Activated CD8-positive, alpha-beta memory T cell treated with anti-CD3 and anti-CD28 coated beads, Interleukin-2, amount 50 U/mL, for 24 hours (primary cell): Measurements from ENCODE around the gene LGALS3.

ENCODE experiments used
- DNase-seq: peaks from one replicate; pipeline ENCODE4 v3.0.0-alpha.2; 2020; ENCODE audit errors: extremely low read depth

LGALS3 gene

DNA sequence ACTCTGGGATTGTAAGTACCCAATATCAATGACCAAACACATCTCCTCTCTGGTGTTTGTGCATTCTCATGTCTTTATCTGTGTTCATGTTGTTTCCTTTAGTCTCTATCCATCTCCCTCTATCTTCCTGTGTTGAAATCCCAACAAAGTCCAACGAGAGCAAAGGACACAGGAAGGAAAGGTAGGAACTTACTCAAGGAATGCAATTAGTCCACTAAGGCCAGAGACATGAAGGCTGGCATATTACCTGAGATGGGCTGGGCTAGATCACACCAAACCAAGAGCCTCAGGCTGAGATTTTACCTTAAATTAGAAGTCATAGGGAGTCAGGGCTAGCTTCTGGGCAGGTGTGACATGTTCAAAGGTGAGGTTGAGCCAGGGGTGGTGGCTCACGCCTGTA, 14.3 kb upstream of the LGALS3 start:
- no peak for DNase-seq

DNA sequence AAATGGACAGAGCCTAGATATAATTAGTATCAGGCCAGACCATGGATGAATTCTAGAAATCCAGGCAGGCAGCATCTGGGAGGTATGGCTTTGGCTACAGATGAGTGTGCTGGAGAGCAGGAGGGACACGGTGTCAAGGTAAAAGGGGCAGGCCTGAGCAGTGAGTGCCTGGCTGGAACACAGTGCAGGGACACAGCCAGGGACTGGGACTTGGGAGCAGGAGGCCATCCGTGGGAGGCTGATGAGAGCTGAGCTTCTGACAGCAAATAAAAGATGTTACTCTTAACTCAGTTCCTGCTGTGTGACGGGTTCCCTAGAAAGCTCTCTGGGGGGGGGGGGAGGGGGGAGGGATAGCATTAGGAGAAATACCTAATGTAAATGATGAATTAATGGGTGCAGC, 13.6 kb upstream of the LGALS3 start:
- DNase-seq, result no peak

DNA sequence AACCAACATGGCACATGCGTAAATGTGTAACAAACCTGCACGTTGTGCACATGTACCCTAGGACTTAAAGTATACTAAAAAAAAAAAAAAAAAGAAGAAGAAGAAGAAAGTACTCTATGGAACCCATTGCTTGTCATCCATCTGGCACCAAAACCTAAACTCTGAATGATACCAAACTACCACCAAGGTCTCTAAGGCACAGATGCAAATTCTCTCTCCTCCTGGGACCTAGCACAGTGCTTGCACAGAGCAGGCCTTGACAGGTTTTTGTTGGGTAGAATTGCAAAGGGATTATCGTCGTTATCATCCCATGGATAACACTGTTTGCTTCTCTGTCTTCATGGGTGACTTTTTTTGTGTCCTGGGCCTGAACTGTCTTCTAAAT, 13.2 kb upstream of the LGALS3 start:
- no peak for DNase-seq

DNA sequence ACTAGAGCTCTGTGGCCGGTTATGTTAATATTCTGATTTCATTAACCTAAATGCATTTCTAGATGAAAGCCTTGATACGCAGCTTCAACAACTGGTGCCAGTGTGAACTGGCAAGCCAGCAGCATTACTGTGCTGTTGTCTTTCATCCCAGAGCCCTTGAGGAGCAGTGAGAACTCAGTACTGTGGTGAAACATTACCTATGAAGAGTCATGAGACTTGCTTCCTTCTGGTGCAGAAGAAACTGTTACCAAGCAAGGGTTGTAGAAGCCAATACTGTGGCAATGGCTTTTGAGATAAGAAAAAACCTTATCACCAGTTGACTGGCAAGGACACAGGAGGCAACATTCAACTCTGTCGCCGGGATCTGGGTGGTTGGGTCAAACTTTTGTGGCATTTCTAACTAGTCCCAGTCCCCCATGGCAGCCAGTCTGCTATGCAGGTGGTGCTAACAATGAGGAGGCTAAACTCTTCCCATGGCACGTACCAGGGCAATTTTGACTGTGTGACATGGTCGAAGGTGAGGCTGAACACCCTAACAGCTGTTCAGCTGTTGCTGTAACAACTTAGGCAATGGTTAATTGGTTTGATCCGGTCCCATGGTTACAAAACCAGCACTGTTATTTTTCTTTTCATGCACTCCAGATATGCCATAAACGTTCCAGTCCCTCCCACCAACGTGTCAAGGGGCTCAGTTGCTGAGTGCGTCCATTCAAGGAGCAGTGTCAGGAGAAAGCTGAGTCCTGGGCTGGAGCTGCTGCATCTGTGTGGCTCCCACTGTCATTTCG, 12.6 kb upstream of the LGALS3 start:
- DNase-seq, result no peak

DNA sequence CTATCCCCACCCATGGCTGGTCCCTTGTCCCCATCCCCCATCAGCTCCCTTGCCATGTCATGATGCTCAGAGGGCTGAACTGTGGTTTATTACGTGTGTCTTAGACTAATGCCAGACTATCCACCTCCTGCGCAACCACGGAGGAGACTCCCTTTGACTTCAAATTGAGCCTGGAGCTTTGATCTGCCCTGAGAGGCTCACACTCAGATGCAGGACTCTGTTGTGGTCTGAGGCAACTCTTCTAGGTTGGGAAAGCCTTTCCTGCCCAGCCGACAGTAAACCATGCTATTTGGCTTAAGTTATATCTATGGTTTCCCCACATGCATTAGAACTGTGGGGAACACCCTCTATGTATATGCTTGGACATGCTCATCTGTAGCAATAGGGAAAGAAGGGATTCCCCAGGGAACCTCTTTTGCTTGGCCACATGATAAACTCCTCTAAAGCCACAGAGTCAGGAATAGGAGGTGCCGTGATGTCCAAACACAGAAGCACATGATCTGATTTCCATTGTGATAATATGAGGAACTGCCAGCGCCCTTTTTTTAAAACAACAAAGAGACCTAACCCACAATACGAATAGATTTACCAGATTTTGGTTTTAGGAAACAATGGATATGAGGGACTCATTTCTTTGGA, 11.1 kb upstream of the LGALS3 start:
- no peak for DNase-seq

GRCh38 chr14:55118761-55119160, 10.3 kb upstream of the LGALS3 start:
- DNase-seq, result no peak

DNA sequence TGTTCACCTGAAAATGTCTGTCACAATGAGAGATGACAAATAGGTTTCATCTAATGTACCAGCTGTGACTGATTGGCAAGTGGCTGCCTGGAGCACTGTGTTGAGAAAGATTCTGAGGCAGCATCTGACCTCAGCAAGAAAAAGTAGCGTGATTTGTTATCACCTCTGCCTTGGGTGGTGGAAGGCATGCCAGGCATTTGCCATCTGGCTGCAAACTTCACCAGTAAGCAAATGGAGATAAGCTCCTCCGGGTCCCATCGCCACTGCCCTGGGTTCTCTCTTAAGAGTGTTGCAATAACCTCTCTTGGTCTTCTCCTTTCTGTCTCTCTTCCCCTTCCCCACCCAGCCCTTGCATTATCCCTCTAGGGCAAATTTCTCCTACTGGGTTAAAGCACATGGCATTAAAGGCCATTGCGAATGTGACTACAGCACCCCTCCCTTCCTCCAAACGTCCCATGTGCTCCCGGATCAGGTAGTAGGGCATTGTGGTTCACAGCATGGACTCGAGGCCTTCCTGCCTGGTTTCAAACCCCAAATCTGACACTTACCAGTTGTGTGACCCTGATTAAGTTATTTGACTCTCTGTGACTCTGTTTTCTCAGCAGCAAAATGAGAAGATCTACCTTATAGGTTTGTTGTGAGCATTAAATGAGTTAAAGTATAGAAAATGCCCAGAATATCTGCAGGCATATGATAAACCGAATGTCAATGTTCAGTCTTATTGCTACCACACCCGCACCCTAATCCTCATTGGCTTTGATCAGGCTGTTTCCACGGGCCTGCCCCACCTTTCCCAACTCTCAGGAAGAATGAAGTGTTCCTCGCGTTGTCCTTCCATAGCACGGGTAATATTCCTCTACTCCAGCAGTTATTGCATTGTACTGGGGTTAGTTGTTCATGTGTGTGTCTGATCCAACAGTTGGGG, 8.2 kb upstream of the LGALS3 start:
- no peak for DNase-seq

- DNase-seq, result no peak
These were observed 7.2 kb upstream of the LGALS3 start for GRCh38 chr14:55121628-55122439.

DNA sequence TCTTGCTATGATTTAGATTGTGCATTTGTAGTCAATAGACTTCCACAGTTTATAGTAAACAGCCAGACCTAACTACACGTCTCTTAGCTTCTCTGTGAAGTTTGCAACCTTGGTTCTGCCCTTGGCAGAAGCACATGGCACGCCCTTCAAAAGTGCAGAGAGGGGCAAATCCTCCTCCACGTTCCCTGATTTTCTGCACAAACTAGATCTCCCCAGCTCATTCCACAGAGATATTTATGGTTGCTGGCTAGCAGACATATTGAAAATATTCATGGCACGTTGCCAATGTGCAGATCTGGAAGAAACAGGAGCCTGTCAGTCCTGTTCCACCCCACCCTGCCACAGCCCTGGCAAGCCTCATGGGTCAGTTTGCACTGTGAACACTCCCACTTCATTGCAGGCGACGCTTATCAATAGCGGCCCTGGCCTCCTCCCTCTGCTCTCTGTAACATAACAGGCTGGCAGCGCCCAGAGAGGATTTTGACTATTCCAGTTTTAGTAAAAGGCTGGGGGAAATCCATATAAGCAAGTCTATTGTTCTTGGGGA, 6.5 kb upstream of the LGALS3 start:
- no peak for DNase-seq

- no peak for DNase-seq
These were observed 6.0 kb upstream of the LGALS3 start for GRCh38 chr14:55123101-55123500.

DNA sequence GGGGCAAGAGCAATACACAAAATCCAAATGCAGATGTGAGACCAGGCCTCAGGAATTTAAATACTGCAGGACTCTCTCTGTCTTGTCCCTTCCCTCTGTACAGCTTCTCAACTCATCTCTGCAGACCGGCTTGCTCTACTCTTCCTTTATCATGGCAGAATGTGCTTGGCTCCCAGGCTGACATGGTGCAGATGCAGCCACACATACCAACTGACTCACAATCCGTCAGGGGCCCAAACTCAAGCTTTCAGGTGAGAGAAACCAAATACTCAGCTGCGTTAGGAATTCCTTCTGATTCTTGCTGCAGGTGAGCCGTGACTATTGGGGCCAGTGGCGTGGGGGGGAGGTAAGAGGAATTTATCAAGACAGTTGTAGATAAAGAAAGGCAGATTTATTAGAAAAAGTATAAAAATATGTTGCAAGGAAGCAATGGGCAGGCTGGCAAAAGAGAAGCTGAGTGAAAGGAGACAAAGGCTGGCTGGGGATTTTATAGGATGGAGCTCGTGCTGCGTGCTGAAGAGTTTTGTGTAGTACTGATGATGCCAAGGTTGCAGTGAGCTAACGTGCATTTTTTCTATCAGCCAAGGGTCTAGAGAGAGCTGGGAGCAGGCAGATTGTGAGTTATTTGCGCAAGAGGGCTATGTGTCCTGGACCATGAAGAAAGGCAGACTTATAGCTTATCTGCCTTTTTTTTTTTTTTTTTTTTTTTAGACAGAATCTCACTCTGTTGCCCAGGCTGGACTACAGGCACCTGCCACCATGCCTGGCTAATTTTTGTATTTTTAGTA, 5.0 kb upstream of the LGALS3 start:
- no peak for DNase-seq

GRCh38 chr14:55124774-55125386, 4.2 kb upstream of the LGALS3 start:
- no peak for DNase-seq

DNA sequence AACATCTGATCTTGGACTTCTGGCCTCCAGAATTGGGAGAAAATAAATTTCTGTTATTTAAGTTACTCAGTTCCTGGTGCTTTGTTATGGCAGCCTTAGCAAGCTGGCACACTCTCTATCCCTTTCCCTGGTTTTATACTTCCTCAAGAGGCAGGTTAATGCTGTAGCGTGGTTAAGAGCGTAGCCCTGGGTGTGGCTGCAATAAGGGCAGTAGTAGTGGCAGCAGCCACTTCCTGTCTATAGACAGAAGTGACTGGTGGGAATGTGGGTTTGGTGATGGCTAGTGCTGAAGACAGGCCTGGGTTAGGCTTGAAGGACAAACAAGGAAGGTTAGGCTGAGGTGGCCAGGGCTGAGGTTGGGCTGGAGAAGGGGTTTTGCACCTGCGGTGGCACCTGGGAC, 3.6 kb upstream of the LGALS3 start:
- no peak for DNase-seq

- DNase-seq, result no peak
These were observed 3.0 kb upstream of the LGALS3 start for GRCh38 chr14:55126034-55126433.

DNA sequence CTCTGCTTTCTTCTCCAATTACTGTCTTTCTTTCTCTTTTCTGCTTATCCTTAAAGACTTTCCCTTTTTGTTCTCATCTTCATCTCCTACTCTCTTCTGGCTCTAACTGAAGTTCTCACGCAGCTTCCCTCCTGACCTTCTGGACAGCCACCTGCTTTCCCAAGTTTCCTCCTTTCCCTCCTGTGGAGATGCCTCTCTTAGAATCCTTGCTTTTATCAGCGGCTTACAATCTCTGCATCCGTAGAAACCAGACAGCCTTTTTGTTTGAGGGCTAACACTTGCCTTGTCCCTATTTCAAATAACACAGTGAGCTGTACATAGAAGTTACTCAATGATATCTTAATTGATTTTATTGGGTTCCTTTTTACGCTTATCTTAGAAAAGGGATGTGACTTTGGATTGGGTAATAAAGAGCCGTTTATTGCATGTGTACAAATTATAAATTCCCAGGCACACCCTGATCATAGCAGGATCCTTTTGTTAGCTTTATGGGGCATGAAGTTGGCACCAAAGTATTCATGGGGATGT, 2.1 kb upstream of the LGALS3 start:
- DNase-seq, result no peak

GRCh38 chr14:55127460-55127951, 1.5 kb upstream of the LGALS3 start:
- no peak for DNase-seq

DNA sequence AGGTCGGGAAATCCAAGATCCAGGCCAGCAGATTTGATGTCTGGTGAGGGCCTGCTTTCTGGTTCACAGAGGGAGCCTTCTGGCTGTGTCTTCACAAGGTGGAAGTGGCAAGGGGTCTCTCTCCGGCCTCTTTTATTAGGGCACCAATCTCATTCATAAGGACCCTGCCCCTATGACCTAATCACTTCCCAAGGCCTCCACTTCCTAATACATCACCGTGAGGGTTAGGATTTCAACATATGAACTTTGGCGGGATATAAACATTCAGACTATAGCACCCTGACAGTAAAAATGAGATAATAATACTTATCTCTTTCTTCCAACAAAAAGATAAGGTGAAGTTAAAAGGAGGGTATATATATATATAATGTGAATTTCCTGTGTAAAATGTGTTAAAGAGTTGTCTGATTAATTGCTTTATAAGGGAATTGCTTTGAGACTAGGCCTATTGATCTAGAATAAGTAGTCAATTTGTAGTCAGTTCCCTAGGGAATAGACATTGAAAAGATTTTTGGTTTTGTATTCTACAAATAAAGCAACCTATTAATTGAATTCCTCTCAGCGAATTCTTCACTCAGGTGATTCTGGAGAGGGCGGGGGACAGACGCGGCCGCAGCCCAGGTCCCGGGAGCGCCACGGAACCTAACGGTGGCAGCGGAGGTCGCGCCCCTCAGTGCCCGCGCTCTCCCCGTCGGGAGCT, 516 bp upstream of the LGALS3 start:
- DNase-seq, result no peak

DNA sequence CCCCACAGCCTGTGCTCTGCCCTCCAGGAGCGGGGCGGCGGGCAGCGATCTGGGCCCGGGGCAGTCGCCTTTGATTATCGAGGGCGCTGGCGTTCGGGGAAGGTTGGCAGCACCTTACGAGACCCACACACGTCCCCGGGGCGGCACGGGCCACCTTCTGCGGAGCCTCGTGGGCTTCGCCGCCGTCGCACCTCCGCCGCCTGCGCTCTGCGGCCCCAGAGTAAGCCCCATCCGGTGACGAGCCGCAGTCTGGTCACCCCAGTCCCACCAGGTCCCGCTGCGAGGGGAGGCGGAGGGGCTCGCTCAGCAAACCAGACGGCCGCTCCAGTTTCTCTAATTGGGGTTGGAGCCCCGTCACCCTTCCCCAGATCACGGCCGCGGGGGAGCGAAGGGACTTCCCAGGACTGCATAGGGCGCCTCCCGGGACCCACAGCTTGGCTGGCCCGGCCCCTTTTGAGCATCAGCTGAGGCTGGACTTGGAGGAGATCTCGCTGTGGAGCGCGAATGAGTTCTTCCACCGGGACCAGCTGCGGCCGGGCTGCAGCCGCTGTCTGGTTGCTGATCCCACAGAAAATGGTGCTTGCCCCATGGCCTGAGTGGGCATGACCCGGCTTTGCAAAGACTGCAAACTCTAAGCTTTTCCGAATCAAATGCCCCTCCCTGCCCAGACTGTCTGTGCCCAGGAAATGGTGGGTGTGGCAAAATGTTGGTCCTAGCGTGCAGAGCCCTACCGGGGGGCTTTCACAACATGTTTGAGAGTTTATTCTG, 560 bp downstream of the LGALS3 start:
- DNase-seq, result no peak
